ENCODE measurements around the gene FYB2.
"Not testable (repeated sequence)": the region's sequence is repeated elsewhere in the genome, so short reads cannot be mapped to it uniquely, and the experiment has no call there.

FYB2 gene

DNA sequence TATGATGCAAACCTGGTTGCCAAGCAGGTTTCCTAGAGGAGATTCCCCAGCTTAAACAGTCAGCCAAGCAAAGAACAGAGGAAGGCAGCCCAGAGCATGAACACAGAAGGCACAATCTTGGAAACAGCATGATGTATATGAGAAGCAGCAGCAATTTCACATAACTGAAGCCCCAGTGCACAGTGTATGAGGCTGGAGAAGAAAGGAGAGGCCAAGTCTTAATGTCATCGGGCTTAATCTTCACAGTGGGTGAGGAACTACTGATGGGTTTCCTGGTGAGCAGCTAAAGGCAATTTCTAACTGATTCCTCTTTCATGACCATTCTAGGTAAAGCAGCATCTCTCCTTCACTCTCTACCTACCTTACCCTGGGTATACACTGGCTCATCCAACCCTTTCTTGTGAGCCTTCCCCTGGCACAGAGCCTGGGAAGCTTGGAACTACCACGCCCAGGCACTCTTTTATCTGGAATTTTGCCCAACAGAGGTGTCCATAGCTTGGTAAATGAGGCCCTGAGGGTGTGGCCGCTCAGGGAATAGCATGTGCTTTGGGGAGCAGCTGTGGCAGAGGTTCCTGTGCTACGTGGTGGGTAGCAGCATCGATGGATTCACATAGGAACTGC lies 22.0 kb downstream of the FYB2 start:
- Histone ChIP-seq H3K9ac (ENCODE audit: low read length in 2 of 2) (no peak overlapping the region), H3K9me3 (ENCODE audit: control insufficient read depth in 2 of 2, low read length in 2 of 2) (no peaks in the 10 kb centered on the region), H3K36me3 (ENCODE audit: control insufficient read depth in 2 of 2, insufficient read depth in 2 of 2, low read length in 2 of 2) (no peaks in the 10 kb centered on the region), H3K27ac (ENCODE audit: low read length) (no peak overlapping the region), H3K27me3 (ENCODE audit: control insufficient read depth in 1 of 2, insufficient read depth in 2 of 2, low read length in 2 of 2) (peaks cover 0 to 2% of the 10 kb centered on the region in 2 donors), H3K4me1 (ENCODE audit: control insufficient read depth, insufficient read depth, low read length) (peaks cover 2% of the 10 kb centered on the region), H3K4me3 (ENCODE audit: low read length in 2 of 2) (no peak overlapping the region)

DNA sequence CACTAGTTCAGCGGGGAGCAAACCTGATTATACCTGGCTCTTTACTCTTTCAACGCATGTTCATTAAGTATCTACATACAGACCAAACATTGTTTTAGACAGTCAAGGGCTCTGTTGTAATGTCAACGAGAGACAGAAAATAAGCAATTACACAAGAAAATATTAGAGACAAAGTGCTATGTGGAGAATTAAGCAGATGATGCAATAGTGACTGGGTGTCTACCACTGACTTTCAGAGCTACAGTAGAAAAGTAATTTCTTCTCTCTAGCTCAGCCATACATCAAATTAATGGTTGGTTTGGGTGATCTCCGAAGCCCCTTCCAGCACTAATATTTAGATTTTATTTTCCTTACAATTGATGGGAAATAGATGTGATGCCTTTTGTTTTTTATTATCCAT lies 23.3 kb downstream of the FYB2 start:
- Histone ChIP-seq H3K36me3 (ENCODE audit: control insufficient read depth in 2 of 2, insufficient read depth in 2 of 2, low read length in 2 of 2) (no peaks in the 10 kb centered on the region), H3K27ac (ENCODE audit: low read length) (no peak overlapping the region), H3K4me3 (ENCODE audit: low read length in 2 of 2) (no peak overlapping the region), H3K27me3 (ENCODE audit: control insufficient read depth in 1 of 2, insufficient read depth in 2 of 2, low read length in 2 of 2) (peaks cover 0 to 2% of the 10 kb centered on the region in 2 donors), H3K9ac (ENCODE audit: low read length in 2 of 2) (no peak overlapping the region), H3K4me1 (ENCODE audit: control insufficient read depth, insufficient read depth, low read length) (peaks cover 2% of the 10 kb centered on the region), H3K9me3 (ENCODE audit: control insufficient read depth in 2 of 2, low read length in 2 of 2) (no peaks in the 10 kb centered on the region)

DNA sequence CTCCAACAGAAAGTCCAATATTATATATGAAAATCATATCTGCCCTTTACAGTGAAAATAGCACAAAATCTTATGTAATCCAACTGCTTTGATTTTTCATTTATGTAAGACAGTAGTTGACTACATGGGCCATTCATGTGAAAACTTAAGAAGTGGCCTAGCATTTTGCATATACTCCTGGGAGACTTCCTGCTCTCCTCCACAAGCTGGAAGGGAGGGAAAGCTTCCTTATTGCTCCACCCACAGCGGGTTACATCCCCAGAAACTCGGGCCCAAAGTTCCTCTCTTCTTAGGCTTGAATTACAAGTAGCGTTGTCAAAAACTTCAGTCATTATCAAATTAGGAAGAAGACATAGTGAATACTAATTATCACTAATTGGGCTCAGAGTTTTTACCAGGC lies 29.2 kb downstream of the FYB2 start:
- H3K27me3 ChIP-seq (ENCODE audit: control insufficient read depth in 1 of 2, insufficient read depth in 2 of 2, low read length in 2 of 2) = peaks cover 0 to 3% of the 10 kb centered on the region in 2 donors

DNA sequence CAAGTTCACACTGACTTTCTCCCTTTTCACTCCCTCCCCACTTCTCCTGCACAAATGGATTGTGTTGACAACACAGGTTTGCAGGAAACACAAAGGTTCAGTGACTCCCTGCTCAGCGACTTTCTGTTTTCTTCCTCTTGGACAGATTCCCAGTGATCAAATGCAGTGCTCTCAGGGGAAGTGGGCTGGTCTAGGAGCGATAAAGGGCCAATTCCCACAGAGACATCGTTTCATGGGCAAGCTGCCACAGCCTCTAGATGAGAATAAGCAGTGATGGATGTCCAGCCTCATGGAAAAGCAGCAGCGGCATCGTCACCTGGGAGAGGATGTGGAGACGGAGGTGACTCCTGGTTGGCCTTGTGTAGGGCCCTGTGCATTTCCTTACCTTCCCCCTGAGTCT lies 30.6 kb downstream of the FYB2 start:
- no peak overlapping the region for H3K9ac ChIP-seq (ENCODE audit: low read length in 2 of 2)
- no peak overlapping the region for H3K27ac ChIP-seq (ENCODE audit: low read length)
- H3K4me3 ChIP-seq (ENCODE audit: low read length in 2 of 2) = no peak overlapping the region

More for the DNA sequence above, 29.2 kb downstream of the FYB2 start:
- Histone ChIP-seq H3K9me3 (ENCODE audit: control insufficient read depth in 2 of 2, low read length in 2 of 2) (no peaks in the 10 kb centered on the region), H3K9ac (ENCODE audit: low read length in 2 of 2) (no peak overlapping the region), H3K27ac (ENCODE audit: low read length) (no peak overlapping the region), H3K36me3 (ENCODE audit: control insufficient read depth in 2 of 2, insufficient read depth in 2 of 2, low read length in 2 of 2) (no peaks in the 10 kb centered on the region), H3K4me1 (ENCODE audit: control insufficient read depth, insufficient read depth, low read length) (no peaks in the 10 kb centered on the region), H3K4me3 (ENCODE audit: low read length in 2 of 2) (no peak overlapping the region)

DNA sequence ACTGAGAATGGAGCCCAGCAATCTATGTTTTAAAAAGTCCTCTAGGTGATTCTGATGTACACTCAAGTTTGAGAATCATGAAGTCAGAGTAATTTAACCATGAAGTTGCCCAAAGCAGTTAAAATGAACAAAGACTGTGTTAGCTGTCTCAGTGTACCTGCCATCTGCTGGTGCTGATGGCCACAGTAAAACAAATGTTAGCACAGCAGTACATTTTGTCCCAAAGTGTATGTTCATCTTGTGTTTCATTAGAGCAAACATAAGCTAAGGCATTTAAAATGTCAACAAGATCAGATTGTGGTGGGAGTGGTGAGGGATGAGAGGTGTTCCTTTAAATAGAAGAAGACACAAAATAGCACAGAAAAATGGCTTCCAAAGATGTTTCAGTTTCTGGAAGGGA lies 31.1 kb downstream of the FYB2 start:
- Histone ChIP-seq H3K4me1 (ENCODE audit: control insufficient read depth, insufficient read depth, low read length) (no peaks in the 10 kb centered on the region), H3K27ac (ENCODE audit: low read length) (no peak overlapping the region), H3K4me3 (ENCODE audit: low read length in 2 of 2) (no peak overlapping the region), H3K27me3 (ENCODE audit: control insufficient read depth in 1 of 2, insufficient read depth in 2 of 2, low read length in 2 of 2) (peaks cover 0 to 3% of the 10 kb centered on the region in 2 donors), H3K36me3 (ENCODE audit: control insufficient read depth in 2 of 2, insufficient read depth in 2 of 2, low read length in 2 of 2) (no peaks in the 10 kb centered on the region), H3K9ac (ENCODE audit: low read length in 2 of 2) (no peak overlapping the region), H3K9me3 (ENCODE audit: control insufficient read depth in 2 of 2, low read length in 2 of 2) (no peaks in the 10 kb centered on the region)

More for the DNA sequence above, 30.6 kb downstream of the FYB2 start:
- no peaks in the 10 kb centered on the region for H3K36me3 ChIP-seq (ENCODE audit: control insufficient read depth in 2 of 2, insufficient read depth in 2 of 2, low read length in 2 of 2)
- no peaks in the 10 kb centered on the region for H3K9me3 ChIP-seq (ENCODE audit: control insufficient read depth in 2 of 2, low read length in 2 of 2)
- peaks cover 0 to 3% of the 10 kb centered on the region in 2 donors for H3K27me3 ChIP-seq (ENCODE audit: control insufficient read depth in 1 of 2, insufficient read depth in 2 of 2, low read length in 2 of 2)
- H3K4me1 ChIP-seq (ENCODE audit: control insufficient read depth, insufficient read depth, low read length) = no peaks in the 10 kb centered on the region

DNA sequence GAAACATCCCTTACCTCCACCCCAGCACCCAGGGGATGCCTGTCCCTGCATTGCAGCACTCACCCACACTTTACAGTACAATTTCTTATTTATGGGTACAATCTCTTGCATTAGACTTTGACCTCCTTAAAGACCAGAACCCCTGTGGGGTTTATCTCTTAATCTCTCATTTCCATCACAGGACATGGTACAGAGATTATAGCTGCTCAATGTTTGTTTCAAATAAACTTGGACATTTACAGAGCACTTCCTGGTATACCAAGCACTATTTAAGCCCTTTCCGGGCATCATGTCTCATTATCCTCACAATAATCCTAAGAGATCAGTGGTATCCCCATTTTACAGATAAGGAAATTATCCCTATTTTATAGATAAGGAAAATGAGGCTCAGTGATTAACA lies 31.9 kb downstream of the FYB2 start:
- no peak overlapping the region for H3K4me3 ChIP-seq (ENCODE audit: low read length in 2 of 2)
- no peaks in the 10 kb centered on the region for H3K36me3 ChIP-seq (ENCODE audit: control insufficient read depth in 2 of 2, insufficient read depth in 2 of 2, low read length in 2 of 2)
- no peak overlapping the region for H3K9ac ChIP-seq (ENCODE audit: low read length in 2 of 2)
- H3K27me3 ChIP-seq (ENCODE audit: control insufficient read depth in 1 of 2, insufficient read depth in 2 of 2, low read length in 2 of 2) = peaks cover 0 to 3% of the 10 kb centered on the region in 2 donors
- H3K9me3 ChIP-seq (ENCODE audit: control insufficient read depth in 2 of 2, low read length in 2 of 2) = no peaks in the 10 kb centered on the region
- H3K4me1 ChIP-seq (ENCODE audit: control insufficient read depth, insufficient read depth, low read length) = no peaks in the 10 kb centered on the region
- H3K27ac ChIP-seq (ENCODE audit: low read length) = no peak overlapping the region

DNA sequence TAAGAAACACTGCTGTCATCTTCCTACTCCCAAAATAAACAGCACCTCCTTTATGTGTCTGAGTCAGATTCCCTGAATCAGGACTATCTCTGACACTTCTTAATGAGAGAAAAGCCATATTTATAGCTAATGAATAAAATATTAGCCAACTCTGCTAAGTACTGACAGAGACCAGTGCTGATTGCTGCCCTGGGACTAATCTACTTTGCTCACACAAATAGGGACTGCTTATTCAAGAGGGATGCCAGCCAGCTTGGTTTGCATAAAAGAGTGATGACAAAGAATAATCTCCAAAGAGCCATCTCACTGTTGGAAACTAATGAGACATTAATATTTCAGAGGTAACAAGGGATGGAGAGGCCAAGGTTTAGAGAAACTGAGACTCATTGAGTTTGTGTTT lies 36.4 kb downstream of the FYB2 start:
- no peaks in the 10 kb centered on the region for H3K36me3 ChIP-seq (ENCODE audit: control insufficient read depth in 2 of 2, insufficient read depth in 2 of 2, low read length in 2 of 2)

DNA sequence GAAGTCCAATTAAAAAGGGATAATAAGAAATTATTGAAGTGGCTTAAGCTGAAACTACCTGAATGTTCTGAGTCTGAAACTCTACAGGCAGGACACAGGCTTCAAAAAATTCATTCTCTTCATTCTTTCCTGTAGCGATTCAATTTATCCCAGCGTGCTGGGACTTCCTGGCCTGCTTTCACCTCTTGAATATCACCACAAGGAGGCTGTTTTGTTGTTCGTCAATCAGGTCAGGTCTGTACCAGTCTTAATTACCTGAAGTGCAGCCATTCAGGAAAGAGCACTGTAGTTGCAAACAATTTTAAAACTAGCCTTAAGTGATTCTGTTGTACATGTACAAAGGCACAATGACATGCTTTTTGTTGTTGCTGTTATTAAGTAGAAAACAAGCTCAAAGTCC lies 38.4 kb downstream of the FYB2 start:
- Histone ChIP-seq H3K36me3 (ENCODE audit: control insufficient read depth in 2 of 2, insufficient read depth in 2 of 2, low read length in 2 of 2) (no peaks in the 10 kb centered on the region), H3K4me1 (ENCODE audit: control insufficient read depth, insufficient read depth, low read length) (no peaks in the 10 kb centered on the region), H3K9ac (ENCODE audit: low read length in 2 of 2) (no peak overlapping the region), H3K27me3 (ENCODE audit: control insufficient read depth in 1 of 2, insufficient read depth in 2 of 2, low read length in 2 of 2) (no peaks in the 10 kb centered on the region), H3K4me3 (ENCODE audit: low read length in 2 of 2) (no peak overlapping the region), H3K27ac (ENCODE audit: low read length) (no peak overlapping the region), H3K9me3 (ENCODE audit: control insufficient read depth in 2 of 2, low read length in 2 of 2) (no peaks in the 10 kb centered on the region)

More for the DNA sequence above, 36.4 kb downstream of the FYB2 start:
- no peak overlapping the region for H3K27ac ChIP-seq (ENCODE audit: low read length)
- H3K4me3 ChIP-seq (ENCODE audit: low read length in 2 of 2) = no peak overlapping the region
- no peaks in the 10 kb centered on the region for H3K27me3 ChIP-seq (ENCODE audit: control insufficient read depth in 1 of 2, insufficient read depth in 2 of 2, low read length in 2 of 2)
- no peaks in the 10 kb centered on the region for H3K4me1 ChIP-seq (ENCODE audit: control insufficient read depth, insufficient read depth, low read length)
- no peaks in the 10 kb centered on the region for H3K9me3 ChIP-seq (ENCODE audit: control insufficient read depth in 2 of 2, low read length in 2 of 2)
- H3K9ac ChIP-seq (ENCODE audit: low read length in 2 of 2) = no peak overlapping the region

DNA sequence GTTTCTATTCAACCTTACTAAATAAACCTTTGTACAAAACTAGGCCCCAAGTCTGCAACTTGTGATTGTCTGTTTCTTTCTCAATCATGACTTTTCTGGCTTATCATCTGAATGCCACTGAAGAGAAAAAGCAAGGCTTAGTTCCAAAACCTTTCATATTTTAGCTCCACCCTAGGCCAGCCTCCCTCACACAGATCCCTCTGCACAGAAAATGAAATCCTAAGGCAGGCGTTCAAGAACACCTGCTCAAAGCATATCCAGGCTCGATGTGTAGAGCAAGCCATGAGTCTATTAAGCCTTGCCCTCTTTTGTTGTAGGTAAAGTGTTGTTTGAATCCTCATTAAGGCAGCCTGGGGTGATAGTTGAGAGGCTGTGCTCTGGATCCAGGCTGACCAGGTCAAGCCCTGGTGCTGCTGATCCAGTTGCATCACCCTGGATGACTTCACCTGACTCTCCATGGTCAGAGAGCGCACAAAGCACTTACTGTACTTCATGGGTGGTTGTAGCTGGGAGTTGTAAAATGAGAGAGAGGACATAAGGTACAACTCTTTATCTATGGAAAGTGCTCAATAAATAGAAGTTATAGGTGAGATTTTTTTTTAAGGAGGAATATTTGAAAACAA lies 39.0 kb downstream of the FYB2 start:
- no peaks in the 10 kb centered on the region for H3K9me3 ChIP-seq (ENCODE audit: control insufficient read depth in 2 of 2, low read length in 2 of 2)
- no peaks in the 10 kb centered on the region for H3K4me1 ChIP-seq (ENCODE audit: control insufficient read depth, insufficient read depth, low read length)
- H3K9ac ChIP-seq (ENCODE audit: low read length in 2 of 2) = no peak overlapping the region
- no peaks in the 10 kb centered on the region for H3K27me3 ChIP-seq (ENCODE audit: control insufficient read depth in 1 of 2, insufficient read depth in 2 of 2, low read length in 2 of 2)
- no peak overlapping the region for H3K4me3 ChIP-seq (ENCODE audit: low read length in 2 of 2)
- H3K27ac ChIP-seq (ENCODE audit: low read length) = no peak overlapping the region
- H3K36me3 ChIP-seq (ENCODE audit: control insufficient read depth in 2 of 2, insufficient read depth in 2 of 2, low read length in 2 of 2) = no peaks in the 10 kb centered on the region

DNA sequence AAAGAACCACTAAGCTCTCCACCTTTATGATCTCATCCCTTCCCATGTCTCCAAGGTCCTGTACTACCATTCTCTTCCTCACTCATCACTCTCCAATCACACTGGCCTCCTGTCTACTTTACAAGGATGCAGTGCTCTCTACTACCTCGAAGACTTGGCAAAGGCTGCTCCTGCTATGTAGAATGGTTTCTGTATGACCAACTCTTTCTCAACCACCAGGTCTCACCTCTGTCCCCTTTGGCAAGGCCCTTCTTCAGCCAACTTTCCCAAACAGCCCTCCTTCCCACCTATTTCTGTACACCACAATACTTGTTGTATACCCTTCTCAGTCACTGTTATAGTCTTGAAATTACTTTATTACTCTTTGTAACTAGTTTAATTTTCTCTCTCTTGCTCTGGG lies 41.2 kb downstream of the FYB2 start:
- no peaks in the 10 kb centered on the region for H3K4me1 ChIP-seq (ENCODE audit: control insufficient read depth, insufficient read depth, low read length)
- no peaks in the 10 kb centered on the region for H3K27me3 ChIP-seq (ENCODE audit: control insufficient read depth in 1 of 2, insufficient read depth in 2 of 2, low read length in 2 of 2)
- H3K9me3 ChIP-seq (ENCODE audit: control insufficient read depth in 2 of 2, low read length in 2 of 2) = no peaks in the 10 kb centered on the region
- no peaks in the 10 kb centered on the region for H3K36me3 ChIP-seq (ENCODE audit: control insufficient read depth in 2 of 2, insufficient read depth in 2 of 2, low read length in 2 of 2)
- H3K27ac ChIP-seq (ENCODE audit: low read length) = no peak overlapping the region
- no peak overlapping the region for H3K9ac ChIP-seq (ENCODE audit: low read length in 2 of 2)
- H3K4me3 ChIP-seq (ENCODE audit: low read length in 2 of 2) = no peak overlapping the region

DNA sequence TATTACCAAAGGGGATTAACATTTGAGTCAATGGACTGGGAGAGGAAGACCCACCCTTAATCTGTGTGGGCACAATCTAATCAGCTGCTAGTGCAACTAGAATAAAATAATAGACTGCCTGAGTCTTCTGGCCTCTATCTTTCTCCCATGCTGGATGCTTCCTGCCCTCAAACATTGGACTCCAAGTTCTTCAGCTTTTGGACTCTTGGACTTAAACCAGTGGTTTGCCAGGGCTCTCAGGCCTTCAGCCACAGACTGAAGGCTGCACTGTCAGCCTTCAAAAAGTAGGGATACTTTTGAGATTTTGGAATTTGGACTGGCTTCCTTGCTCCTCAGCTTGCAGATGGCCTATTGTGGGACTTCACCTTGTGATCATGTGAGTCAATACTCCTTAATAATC lies 44.5 kb downstream of the FYB2 start:
- not testable (repeated sequence) for H3K27ac ChIP-seq (ENCODE audit: low read length); H3K4me3 ChIP-seq (ENCODE audit: low read length in 2 of 2); H3K9ac ChIP-seq (ENCODE audit: low read length in 2 of 2); H3K36me3 ChIP-seq (ENCODE audit: control insufficient read depth in 2 of 2, insufficient read depth in 2 of 2, low read length in 2 of 2); H3K27me3 ChIP-seq (ENCODE audit: control insufficient read depth in 1 of 2, insufficient read depth in 2 of 2, low read length in 2 of 2); H3K9me3 ChIP-seq (ENCODE audit: control insufficient read depth in 2 of 2, low read length in 2 of 2); H3K4me1 ChIP-seq (ENCODE audit: control insufficient read depth, insufficient read depth, low read length)
